ENCODE results near the gene CRYBG1. TPM values are rescaled to one million over a fixed set of nuclear protein-coding genes. Genes with fewer than 3 reads are reported as not detected.

Gene CRYBG1
- total and polyA plus RNA-seq, 4 experiments from 2014 or later, result 20.5 to 47.1 (median 38.5) TPM

DNA sequence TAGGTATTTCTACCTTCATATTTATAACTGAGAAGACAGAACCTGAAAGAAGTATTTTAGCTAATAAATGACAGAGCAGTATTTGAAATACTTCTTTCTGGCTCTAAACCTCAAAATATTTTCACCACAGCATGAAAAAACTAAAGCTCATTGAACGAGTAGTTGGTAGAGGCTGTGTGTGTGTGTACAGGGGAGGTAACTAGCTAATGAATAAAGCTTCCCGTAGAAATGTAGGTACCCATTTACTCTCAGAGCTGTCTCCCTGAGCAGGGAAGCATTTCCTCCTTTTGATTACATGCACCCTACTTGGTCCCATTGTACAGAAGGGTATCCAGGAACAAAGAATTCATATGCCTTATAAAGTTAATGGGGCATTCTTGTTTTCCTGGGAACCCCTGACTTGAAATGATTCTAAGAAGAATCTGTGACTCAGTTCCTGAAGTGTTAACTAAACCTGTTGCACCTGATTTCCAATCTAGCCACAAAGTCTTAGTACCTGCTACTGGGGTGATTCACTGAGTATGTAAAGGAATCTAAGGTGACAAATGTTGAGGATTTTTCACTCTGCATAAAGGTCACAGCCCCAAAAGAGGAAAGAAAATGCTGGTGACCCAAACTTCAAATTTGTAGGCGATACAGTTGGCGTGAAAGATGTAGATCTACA, 12.5 kb downstream of the CRYBG1 start:
- H3K27me3 Mint-ChIP-seq, result peaks cover 3 to 13% of the 10 kb centered on the region in 2 donors
- H3K4me3 Mint-ChIP-seq, result no peak overlapping the region
- H3K4me1 ChIP-seq (ENCODE audit: insufficient read depth, low read length), result no peaks in the 10 kb centered on the region
- ChIA-PET CTCF (ENCODE audit: partially characterized antibody) (interaction anchor here (3.7 kb wide), 1 partner anchor 12 kb away, joined by 21 read pairs; the partner anchor contains the start of gene CRYBG1), POLR2A (ENCODE audit: partially characterized antibody) (no interaction called here)
- H3K9me3 ChIP-seq (ENCODE audit: control insufficient read depth in 1 of 2, low read length in 2 of 2), result no peaks in the 10 kb centered on the region
- no peak overlapping the region for H3K4me3 ChIP-seq (ENCODE audit: low read length in 2 of 2)
- DNase-seq, result no peak
- intact Hi-C loops (cut with micrococcal nuclease), result no loop called here
- no peaks in the 10 kb centered on the region for H3K9me3 Mint-ChIP-seq
- H3K36me3 ChIP-seq (ENCODE audit: insufficient read depth, low read length), result no peaks in the 10 kb centered on the region
- H3K27ac ChIP-seq (ENCODE audit: low read depth, low read length), result no peak overlapping the region
- no peaks in the 10 kb centered on the region for H3K27me3 ChIP-seq (ENCODE audit: insufficient read depth, low read length)
- no peaks in the 10 kb centered on the region for H3K4me1 Mint-ChIP-seq
- no peak overlapping the region for H3K27ac Mint-ChIP-seq
- no peaks in the 10 kb centered on the region for H3K36me3 Mint-ChIP-seq

DNA sequence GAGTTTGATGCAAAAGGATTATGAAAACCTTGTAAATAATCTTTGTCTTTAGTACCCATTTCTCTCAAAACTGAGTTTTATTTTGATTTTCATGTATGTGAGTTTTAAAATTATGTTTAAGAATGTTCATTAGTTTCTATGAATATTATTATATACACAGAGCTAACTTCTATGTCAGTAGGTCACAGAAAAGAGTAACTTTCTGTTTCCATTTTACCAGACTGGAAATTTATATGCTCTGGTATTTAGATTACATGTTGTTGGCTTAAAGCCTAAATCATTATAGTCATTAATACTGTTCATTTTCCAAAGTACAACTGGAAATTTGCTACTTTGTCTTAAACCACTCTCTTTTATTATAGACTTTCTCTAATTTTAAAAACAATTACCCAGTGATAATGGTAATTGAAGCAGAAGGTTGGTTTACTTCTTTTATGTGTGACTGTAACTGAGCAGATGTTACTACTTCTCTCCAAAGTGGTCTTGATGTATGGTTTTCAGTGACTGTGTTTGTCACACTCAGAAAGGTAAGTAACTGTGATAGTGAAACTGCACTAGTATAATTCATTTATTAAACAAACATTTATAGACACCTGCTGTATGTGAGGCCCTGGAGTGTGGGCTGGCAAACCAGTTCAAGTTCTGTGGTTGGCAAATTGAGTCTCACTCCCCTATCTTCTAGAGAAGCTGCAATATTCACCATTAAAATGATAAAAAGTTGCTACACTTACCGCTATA, 13.2 kb downstream of the CRYBG1 start:
- Mint-ChIP-seq H3K4me3 (no peak overlapping the region), H3K4me1 (no peaks in the 10 kb centered on the region), H3K36me3 (no peaks in the 10 kb centered on the region), H3K9me3 (no peaks in the 10 kb centered on the region), H3K27me3 (peaks cover 7 to 12% of the 10 kb centered on the region in 2 donors), H3K27ac (no peak overlapping the region)
- ChIA-PET CTCF (ENCODE audit: partially characterized antibody) (interaction anchor here (3.7 kb wide), 1 partner anchor 13 kb away, joined by 21 read pairs; the partner anchor contains the start of gene CRYBG1), POLR2A (ENCODE audit: partially characterized antibody) (no interaction called here)
- H3K4me1 ChIP-seq (ENCODE audit: insufficient read depth, low read length), result no peaks in the 10 kb centered on the region
- H3K27me3 ChIP-seq (ENCODE audit: insufficient read depth, low read length), result no peaks in the 10 kb centered on the region
- intact Hi-C loops (cut with micrococcal nuclease), result no loop called here
- no peak overlapping the region for H3K27ac ChIP-seq (ENCODE audit: low read depth, low read length)
- no peak overlapping the region for H3K4me3 ChIP-seq (ENCODE audit: low read length in 2 of 2)
- no peaks in the 10 kb centered on the region for H3K36me3 ChIP-seq (ENCODE audit: insufficient read depth, low read length)
- no peaks in the 10 kb centered on the region for H3K9me3 ChIP-seq (ENCODE audit: control insufficient read depth in 1 of 2, low read length in 2 of 2)
- no peak for DNase-seq

DNA sequence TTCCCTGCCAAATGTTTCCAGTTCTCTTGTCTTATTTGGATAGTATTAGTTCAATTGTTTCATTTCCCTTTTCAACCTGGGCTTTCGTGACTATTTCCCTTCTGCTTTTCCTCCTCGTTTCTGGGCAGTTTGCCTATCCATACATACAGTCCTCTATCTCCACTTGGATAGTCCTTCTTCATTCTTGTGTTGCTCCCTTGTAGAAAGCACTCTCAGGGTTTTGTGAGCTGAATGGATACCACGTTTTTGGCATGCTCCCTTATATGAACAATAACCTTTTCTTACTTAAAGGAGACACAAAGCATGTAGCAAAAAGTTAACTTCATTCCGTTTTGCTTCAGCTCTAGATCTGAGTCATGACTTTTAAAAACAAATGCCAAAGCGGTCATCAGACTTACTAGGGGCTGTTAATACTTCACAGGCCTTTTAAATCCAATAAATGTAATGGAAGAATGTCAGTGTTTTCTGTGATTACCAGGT, 16.6 kb downstream of the CRYBG1 start:
- H3K36me3 ChIP-seq (ENCODE audit: insufficient read depth, low read length), result no peaks in the 10 kb centered on the region
- Mint-ChIP-seq H3K27ac (no peak overlapping the region), H3K9me3 (no peaks in the 10 kb centered on the region), H3K4me3 (no peak overlapping the region), H3K27me3 (peaks cover 7 to 15% of the 10 kb centered on the region in 2 donors), H3K4me1 (peaks cover 0 to 2% (median under 1%) of the 10 kb centered on the region in 4 donors), H3K36me3 (no peaks in the 10 kb centered on the region)
- intact Hi-C loops (cut with micrococcal nuclease), result no loop called here
- H3K4me3 ChIP-seq (ENCODE audit: low read length in 2 of 2), result no peak overlapping the region
- ChIA-PET CTCF (ENCODE audit: partially characterized antibody) (interaction anchor here (1.2 kb wide), 1 partner anchor 16 kb away, joined by 5 read pairs; the partner anchor contains the start of gene CRYBG1), POLR2A (ENCODE audit: partially characterized antibody) (no interaction called here)
- DNase-seq, result no peak
- no peaks in the 10 kb centered on the region for H3K4me1 ChIP-seq (ENCODE audit: insufficient read depth, low read length)
- H3K9me3 ChIP-seq (ENCODE audit: control insufficient read depth in 1 of 2, low read length in 2 of 2), result no peaks in the 10 kb centered on the region
- no peaks in the 10 kb centered on the region for H3K27me3 ChIP-seq (ENCODE audit: insufficient read depth, low read length)
- H3K27ac ChIP-seq (ENCODE audit: low read depth, low read length), result no peak overlapping the region

DNA sequence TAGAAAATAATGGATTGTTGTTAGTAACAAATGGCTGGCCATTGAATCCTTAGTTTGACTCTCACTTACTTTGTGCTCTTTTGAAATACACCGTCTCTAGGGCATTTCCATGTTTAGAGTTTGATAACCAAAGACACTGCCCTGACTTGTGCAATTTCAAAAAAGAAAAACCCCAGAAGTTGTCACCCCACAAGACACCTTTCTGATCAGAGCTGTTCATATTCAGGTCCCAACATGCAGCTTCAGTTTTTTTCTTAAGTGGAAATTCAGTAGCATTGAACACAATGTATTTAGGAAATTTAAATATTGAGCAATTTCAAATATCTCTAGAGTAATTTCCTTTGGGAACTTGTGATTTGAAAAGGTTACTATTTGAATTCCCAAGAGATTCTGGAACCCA, 19.4 kb downstream of the CRYBG1 start:
- POLR2A ChIA-PET (ENCODE audit: partially characterized antibody), result no interaction called here
- Histone ChIP-seq H3K4me1 (ENCODE audit: insufficient read depth, low read length) (no peaks in the 10 kb centered on the region), H3K27ac (ENCODE audit: low read depth, low read length) (no peak overlapping the region), H3K4me3 (ENCODE audit: low read length in 2 of 2) (no peak overlapping the region), H3K9me3 (ENCODE audit: control insufficient read depth in 1 of 2, low read length in 2 of 2) (no peaks in the 10 kb centered on the region), H3K36me3 (ENCODE audit: insufficient read depth, low read length) (no peaks in the 10 kb centered on the region), H3K27me3 (ENCODE audit: insufficient read depth, low read length) (no peaks in the 10 kb centered on the region)
- Mint-ChIP-seq H3K36me3 (no peaks in the 10 kb centered on the region), H3K9me3 (no peaks in the 10 kb centered on the region), H3K4me3 (no peak overlapping the region), H3K4me1 (peaks cover 0 to 2% (median under 1%) of the 10 kb centered on the region in 4 donors), H3K27me3 (peaks cover 5 to 15% of the 10 kb centered on the region in 2 donors), H3K27ac (no peak overlapping the region)
- CTCF ChIA-PET (ENCODE audit: partially characterized antibody), result interaction anchor here (2.1 kb wide), 1 partner anchor 187 kb away, joined by 4 read pairs; no protein-coding TSS in a partner anchor
- intact Hi-C loops (cut with micrococcal nuclease), result no loop called here
- no peak for DNase-seq

DNA sequence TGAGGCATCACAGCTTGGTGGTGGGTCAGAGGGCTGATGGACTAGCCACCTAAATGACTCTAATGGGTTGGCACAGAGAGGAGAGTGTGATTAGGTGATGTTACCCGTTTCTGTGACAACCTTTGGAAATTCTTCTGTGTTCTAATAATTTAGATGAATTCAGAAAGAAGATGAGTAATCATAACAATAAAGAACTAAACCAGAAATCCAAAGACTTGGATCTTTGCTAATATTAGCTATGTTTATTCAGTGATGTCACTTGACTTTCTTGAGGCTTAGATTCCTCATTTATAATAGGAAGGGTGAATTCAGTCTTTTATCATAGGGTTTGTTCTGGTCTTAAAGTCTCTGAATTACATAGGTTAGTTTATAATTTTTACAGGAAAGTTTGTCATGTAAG, 19.9 kb downstream of the CRYBG1 start:
- H3K36me3 Mint-ChIP-seq, result no peaks in the 10 kb centered on the region
- Histone ChIP-seq H3K36me3 (ENCODE audit: insufficient read depth, low read length) (no peaks in the 10 kb centered on the region), H3K9me3 (ENCODE audit: control insufficient read depth in 1 of 2, low read length in 2 of 2) (no peaks in the 10 kb centered on the region), H3K27ac (ENCODE audit: low read depth, low read length) (no peak overlapping the region), H3K4me1 (ENCODE audit: insufficient read depth, low read length) (no peaks in the 10 kb centered on the region), H3K27me3 (ENCODE audit: insufficient read depth, low read length) (no peaks in the 10 kb centered on the region), H3K4me3 (ENCODE audit: low read length in 2 of 2) (no peak overlapping the region)
- ChIA-PET POLR2A (ENCODE audit: partially characterized antibody) (no interaction called here), CTCF (ENCODE audit: partially characterized antibody) (interaction anchor here (2.1 kb wide), 1 partner anchor 186 kb away, joined by 4 read pairs; no protein-coding TSS in a partner anchor)
- H3K4me3 Mint-ChIP-seq, result no peak overlapping the region
- intact Hi-C loops (cut with micrococcal nuclease), result no loop called here
- peaks cover 0 to 2% (median under 1%) of the 10 kb centered on the region in 4 donors for H3K4me1 Mint-ChIP-seq
- no peak for DNase-seq
- H3K27me3 Mint-ChIP-seq, result peaks cover 4 to 14% of the 10 kb centered on the region in 2 donors
- no peaks in the 10 kb centered on the region for H3K9me3 Mint-ChIP-seq
- no peak overlapping the region for H3K27ac Mint-ChIP-seq

DNA sequence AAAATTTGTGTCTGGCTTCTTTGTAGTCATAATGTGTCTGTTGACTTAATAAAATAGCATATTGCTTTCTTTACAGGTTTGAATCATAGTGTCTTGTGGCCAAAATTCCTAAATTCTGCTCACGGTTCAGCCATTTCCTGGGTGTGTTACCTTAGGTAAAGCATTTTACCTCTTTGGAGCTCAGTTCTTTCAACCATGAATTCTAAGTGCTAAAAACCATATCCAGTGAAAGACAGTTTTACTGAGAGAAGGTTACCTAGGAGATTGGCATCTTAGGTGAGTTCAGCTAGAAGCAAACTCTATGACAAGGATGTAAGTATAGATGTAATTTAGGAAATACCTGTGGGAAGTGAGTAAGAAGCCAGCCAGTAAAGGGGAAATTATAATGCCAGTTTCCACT, 20.7 kb downstream of the CRYBG1 start:
- Mint-ChIP-seq H3K27ac (no peak overlapping the region), H3K36me3 (no peaks in the 10 kb centered on the region), H3K9me3 (no peaks in the 10 kb centered on the region), H3K4me3 (no peak overlapping the region), H3K4me1 (peaks cover 0 to 2% (median under 1%) of the 10 kb centered on the region in 4 donors), H3K27me3 (peaks cover 3 to 10% of the 10 kb centered on the region in 2 donors)
- Histone ChIP-seq H3K27ac (ENCODE audit: low read depth, low read length) (no peak overlapping the region), H3K9me3 (ENCODE audit: control insufficient read depth in 1 of 2, low read length in 2 of 2) (no peaks in the 10 kb centered on the region), H3K36me3 (ENCODE audit: insufficient read depth, low read length) (no peaks in the 10 kb centered on the region), H3K4me1 (ENCODE audit: insufficient read depth, low read length) (no peaks in the 10 kb centered on the region), H3K27me3 (ENCODE audit: insufficient read depth, low read length) (no peaks in the 10 kb centered on the region), H3K4me3 (ENCODE audit: low read length in 2 of 2) (no peak overlapping the region)
- no peak for DNase-seq
- ChIA-PET POLR2A (ENCODE audit: partially characterized antibody) (no interaction called here), CTCF (ENCODE audit: partially characterized antibody) (interaction anchor here (1.1 kb wide), 1 partner anchor 598 kb away, joined by 3 read pairs; no protein-coding TSS in a partner anchor)
- intact Hi-C loops (cut with micrococcal nuclease), result no loop called here

DNA sequence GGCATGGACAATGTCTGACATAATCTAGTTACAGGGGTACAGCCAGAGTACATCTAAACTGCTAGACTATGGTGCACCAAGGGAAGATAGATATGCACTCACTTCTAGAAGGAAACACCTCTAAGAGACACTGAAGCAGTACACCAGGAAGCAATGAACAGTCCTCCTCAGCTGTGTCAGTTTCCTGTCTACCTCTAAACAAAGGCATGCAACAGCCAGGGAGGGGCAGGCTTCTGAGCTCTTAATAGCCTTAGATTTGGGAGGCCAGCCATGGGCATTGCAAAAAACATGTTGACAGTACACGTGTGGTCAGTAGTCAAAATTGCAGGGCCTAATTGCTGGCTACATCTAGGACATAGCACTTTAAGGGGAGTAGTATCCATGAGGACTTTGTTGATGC, 21.4 kb downstream of the CRYBG1 start:
- H3K27ac Mint-ChIP-seq, result no peak overlapping the region
- Histone ChIP-seq H3K9me3 (ENCODE audit: control insufficient read depth in 1 of 2, low read length in 2 of 2) (no peaks in the 10 kb centered on the region), H3K4me3 (ENCODE audit: low read length in 2 of 2) (no peak overlapping the region), H3K36me3 (ENCODE audit: insufficient read depth, low read length) (no peaks in the 10 kb centered on the region), H3K27ac (ENCODE audit: low read depth, low read length) (no peak overlapping the region), H3K4me1 (ENCODE audit: insufficient read depth, low read length) (no peaks in the 10 kb centered on the region), H3K27me3 (ENCODE audit: insufficient read depth, low read length) (no peaks in the 10 kb centered on the region)
- CTCF ChIA-PET (ENCODE audit: partially characterized antibody), result interaction anchor here (1.1 kb wide), 1 partner anchor 598 kb away, joined by 3 read pairs; no protein-coding TSS in a partner anchor
- intact Hi-C loops (cut with micrococcal nuclease), result no loop called here
- H3K4me1 Mint-ChIP-seq, result peaks cover 0 to 2% (median under 1%) of the 10 kb centered on the region in 4 donors
- no peaks in the 10 kb centered on the region for H3K9me3 Mint-ChIP-seq
- no peaks in the 10 kb centered on the region for H3K36me3 Mint-ChIP-seq
- POLR2A ChIA-PET (ENCODE audit: partially characterized antibody), result no interaction called here
- DNase-seq, result no peak
- H3K27me3 Mint-ChIP-seq, result peaks cover 3 to 6% of the 10 kb centered on the region in 2 donors
- no peak overlapping the region for H3K4me3 Mint-ChIP-seq

Measured in CD4-positive, alpha-beta memory T cell (primary cell).